HG03064 (cell line): ENCODE measurements around the gene CYP26A1.

Experiments
- ATAC-seq: cut with Tn5 transposase; IDR thresholded peaks from one replicate; pipeline ENCODE4 v1.9.1; 2021; ENCODE audit warnings: low read depth; ENCODE audit not compliant: unreplicated experiment

Gene CYP26A1

DNA sequence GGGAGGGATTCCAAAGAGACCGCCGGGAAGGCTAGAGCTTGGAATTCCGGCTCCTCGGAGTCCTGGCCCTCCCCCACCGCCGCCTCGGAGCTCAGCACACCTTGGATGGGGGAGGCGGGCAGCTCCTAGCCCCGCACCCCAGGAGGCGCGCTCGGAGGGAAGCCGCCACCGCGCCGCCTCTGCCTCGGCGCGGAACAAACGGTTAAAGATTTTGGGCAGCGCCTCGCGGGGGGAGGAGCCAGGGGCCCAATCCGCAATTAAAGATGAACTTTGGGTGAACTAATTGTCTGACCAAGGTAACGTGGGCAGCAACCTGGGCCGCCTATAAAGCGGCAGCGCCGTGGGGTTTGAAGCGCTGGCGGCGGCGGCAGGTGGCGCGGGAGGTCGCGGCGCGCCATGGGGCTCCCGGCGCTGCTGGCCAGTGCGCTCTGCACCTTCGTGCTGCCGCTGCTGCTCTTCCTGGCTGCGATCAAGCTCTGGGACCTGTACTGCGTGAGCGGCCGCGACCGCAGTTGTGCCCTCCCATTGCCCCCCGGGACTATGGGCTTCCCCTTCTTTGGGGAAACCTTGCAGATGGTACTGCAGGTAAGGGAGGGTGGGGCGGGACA is at the start of gene CYP26A1:
CYP26A1 (plus strand) TSS at position 355 of the 608 bp plus-strand sequence; CDS start at position 397, 42 bp downstream.
- ATAC-seq: no peak

GRCh38 chr10:93026072-93026471 is 47.6 kb upstream of the CYP26A1 start:
- ATAC-seq: no peak

DNA sequence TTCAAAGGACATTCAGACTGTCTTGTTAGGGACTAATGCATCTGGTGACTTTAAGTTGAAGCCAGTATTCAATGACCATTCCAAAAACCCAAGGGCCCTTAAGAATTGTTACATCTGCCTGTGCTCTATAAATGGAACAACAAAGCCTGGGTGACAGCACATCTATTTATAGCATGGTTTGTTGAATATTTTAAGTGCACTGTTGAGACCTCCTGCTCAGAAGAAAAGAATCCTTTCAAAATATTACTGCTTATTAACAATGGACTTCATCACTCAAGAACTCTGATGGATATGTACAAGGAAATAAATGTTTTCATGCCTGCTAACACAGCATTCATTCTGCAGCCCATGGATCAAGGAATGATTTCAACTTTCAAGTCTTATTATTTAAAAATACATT is 46.2 kb upstream of the CYP26A1 start:
- ATAC-seq: no peak

GRCh38 chr10:93028883-93029282 is 44.8 kb upstream of the CYP26A1 start:
- ATAC-seq: no peak

GRCh38 chr10:93030409-93030808 is 43.3 kb upstream of the CYP26A1 start:
- no peak for ATAC-seq

DNA sequence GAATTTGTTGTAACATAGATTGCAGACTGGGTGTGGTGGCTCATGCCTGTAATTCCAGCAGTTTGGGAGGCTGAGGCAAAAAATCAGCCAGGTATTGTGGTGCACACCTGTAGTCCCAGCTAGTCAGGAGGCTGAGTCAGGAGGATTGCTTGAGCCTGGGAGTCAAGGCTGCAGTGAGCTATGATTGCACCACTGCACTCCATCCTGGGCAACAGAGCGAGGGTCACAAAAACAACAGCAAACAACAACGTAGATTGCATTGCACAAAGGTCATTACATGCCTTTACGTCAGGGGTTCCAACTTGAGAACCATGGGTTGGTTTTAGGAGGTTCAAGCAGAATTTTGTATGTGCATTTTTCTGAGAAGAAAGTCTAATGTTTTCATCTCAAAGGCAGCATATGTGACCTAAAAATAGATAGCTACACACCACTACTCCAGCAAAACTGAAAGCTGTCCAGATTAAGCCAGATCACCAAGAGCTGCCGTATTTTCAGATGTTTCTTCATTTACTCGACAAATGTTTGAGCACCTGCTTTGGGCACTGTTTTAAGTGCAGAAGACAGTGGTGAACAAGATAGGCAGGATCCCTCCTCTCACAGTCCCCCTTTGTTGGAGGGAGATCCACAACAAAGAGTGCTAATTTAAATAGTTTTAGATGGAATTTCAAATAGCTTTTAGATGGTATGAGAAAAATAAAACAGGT is 41.4 kb upstream of the CYP26A1 start:
- ATAC-seq: no peak

- no peak for ATAC-seq
Measured at GRCh38 chr10:93032809-93033137, 40.9 kb upstream of the CYP26A1 start.

DNA sequence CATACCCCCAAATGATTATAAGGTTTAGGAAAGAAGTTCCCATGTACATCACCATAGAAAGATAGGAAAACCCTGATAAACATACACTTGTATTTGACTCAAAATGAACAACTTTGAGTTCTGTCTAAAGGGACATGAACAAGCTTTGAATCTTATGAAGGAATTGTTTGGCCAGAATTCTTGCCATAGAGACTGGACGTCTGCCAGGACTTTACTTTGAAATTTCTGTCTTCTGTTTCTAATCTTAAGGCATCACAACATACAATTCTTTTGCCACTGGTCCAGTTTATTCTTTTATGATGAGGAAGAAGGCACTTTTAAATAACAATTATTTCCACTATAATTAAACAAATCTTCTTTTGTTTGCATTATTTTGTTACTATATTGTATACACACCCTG is 39.3 kb upstream of the CYP26A1 start:
- ATAC-seq: no peak

DNA sequence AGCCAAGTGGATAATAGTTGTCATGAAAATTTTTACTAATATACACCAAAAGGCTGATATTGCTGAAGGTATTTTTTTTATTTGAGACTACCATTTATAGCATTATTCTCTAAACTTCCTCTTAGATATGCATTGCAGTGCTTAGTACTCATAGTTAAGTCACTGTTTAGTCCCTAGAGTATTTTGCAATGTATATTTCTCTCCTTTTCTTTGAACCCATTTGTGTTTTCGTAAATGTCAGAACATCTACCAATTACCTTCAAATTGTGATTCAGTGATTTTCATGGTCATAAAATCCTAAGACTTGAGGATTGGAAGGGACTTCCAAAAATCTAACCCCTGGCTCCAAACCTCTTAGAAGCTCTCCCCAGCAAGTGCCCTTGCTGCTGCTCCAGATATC is 34.6 kb upstream of the CYP26A1 start:
- ATAC-seq: no peak

DNA sequence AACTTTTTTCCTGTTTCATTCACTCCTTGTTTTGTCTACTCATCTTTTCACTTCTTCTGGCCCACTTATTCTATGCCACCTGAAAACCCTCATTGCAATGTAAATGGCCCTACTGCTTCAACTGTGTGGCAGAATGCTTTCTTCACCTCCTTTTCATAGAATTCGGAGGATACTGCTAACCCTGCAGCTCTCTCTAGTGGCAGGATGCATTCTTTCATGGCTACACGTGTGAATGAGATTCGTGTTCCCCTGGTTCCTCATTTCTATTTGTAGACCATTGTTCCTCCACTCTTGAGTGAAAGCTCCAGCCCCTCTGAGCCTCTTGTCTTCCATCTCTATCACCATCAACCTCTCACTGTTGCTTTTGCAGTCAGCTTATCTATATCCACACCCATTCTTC is 34.0 kb upstream of the CYP26A1 start:
- ATAC-seq: no peak

GRCh38 chr10:93054486-93054885 is 19.2 kb upstream of the CYP26A1 start:
- no peak for ATAC-seq

- no peak for ATAC-seq
Measured at GRCh38 chr10:93058139-93058538, 15.6 kb upstream of the CYP26A1 start.

DNA sequence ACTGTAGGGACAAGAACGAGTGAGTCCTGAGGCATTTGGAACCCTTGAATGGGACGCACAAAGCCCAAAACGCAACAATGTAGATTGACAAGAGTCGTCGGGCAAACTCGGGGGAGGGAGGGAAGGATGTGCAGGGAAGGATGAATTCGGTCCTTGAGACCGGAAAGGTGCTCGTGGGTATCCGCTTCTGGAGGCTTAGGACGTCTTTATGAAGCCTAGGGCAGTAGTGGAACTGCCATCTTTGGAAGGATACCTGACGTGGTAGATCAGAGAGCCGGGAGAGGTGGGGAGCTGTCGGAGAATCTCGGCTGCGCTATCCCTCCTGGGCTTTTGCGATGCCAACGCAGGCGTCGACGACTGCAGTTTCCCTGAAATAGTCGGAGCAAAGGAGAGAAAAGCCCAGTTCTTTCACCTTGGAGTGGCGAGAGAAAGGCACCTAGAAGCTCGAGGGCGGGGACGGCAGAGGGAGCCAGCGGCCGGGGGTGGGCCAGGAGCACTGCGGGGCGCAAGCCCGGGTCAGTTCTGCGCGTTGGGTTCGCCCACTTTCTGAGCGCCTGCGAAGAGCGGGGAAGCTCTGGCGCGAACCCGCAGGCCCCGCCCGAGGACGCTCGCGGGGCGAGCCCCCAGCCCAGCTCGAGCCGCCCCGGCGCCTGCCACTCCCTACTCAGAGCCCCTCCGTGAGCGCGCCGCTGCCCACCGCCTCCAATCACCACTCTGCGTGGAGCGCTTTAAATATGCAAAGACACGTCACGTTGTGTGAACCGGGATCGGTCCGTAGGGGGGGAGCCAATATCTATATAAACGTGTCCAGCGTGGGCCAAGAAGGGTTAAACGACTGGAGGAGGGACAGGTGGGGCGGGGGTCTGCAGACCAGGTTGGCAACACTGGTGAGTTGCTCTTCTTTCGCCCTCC is 13.5 kb upstream of the CYP26A1 start, which contains the start of gene CYP26C1:
CYP26C1 (plus strand) TSS at position 824 of the 912 bp plus-strand sequence. CDS start 466 bp downstream, outside the sequence.
- ATAC-seq: no peak

GRCh38 chr10:93060887-93061593 is 12.7 kb upstream of the CYP26A1 start:
- no peak for ATAC-seq

DNA sequence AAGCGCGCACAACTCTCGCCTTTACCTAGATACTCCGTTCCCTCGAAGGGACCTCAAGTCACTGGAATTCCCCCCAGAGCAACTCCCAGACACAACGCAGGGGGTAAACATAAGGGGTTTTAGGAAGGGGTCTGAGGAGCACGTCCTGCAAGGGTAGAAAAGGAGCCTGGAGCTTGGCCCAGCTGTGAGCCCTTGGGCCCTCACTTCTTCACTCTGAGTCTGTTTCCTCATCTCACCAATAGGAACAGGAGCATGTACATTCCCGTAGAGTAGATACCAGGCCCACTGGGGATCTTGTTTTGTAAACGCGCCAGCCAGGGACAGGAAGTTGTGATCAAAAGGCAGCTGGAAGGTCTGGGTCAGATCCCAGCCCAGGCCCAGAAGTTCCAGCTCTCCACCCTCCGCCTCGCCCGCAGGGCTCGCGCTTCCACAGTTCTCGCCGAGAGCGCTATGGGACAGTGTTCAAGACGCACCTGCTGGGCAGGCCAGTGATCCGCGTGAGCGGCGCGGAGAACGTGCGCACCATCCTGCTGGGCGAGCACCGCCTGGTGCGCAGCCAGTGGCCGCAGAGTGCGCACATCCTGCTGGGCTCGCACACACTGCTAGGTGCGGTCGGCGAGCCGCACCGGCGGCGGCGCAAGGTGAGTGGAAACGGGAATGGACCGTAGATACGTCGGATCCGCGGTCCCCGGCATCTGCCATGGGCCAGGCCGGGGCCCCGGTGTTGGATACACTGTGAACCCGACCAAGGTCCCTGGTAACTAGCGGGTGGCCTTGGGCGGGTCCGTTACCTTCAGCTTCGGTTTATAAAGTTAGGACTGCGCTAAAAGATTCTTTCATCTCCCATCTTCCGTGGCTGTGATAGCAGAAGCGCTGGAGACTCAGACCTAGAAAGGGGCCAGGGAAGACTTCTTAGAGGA is 11.8 kb upstream of the CYP26A1 start:
- no peak for ATAC-seq

DNA sequence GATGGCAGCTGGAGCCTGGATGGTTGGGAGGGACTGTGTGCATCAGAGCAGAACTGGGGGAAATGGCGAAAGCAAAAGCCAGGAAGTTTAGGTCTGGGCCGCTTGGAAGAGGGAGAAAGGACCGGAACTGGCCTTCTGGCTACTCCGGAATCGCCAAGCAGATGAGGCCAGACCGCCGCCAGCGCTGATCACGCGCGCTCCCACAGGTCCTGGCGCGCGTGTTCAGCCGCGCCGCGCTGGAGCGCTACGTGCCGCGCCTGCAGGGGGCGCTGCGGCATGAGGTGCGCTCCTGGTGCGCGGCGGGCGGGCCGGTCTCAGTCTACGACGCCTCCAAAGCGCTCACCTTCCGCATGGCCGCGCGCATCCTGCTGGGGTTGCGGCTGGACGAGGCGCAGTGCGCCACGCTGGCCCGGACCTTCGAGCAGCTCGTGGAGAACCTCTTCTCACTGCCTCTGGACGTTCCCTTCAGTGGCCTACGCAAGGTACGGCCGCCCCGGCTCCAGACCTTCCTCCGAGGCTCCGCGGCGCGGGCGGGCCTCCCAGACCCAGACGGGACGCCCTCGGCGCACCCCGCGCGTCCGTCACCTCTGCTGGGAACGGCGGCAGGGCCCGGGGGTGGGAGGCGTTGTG is 11.1 kb upstream of the CYP26A1 start:
- no peak for ATAC-seq

GRCh38 chr10:93063144-93063976 is 10.3 kb upstream of the CYP26A1 start:
- ATAC-seq: no peak

DNA sequence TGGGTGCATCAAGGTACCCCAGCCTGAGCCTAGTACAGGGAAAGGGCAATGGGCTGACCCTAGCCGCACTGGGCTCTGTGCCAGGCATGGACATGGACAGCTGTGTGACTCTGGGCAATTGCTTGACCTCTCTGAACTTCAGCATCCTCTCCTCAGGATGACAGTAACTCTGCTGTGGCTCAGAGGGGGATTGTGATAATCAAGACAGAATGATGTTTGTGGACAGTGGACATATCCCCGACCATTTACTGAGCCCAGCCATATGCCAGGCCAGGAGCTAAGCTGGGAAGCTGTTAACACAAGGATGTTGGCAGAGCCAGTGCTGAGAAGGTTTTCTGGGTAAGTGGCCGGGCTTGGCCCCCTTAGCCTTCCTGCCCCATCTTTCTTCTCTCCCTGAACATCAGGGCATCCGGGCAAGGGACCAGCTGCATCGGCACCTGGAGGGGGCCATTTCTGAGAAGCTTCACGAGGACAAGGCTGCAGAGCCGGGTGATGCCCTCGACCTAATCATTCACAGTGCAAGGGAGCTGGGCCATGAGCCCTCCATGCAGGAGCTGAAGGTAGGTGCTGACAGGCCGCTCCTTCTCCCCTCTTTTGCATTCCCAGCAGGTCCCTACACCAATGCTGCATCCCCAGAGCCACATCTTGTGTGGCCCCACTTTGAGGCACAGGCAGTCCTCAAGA is 9.6 kb upstream of the CYP26A1 start:
- no peak for ATAC-seq
